ENCODE measurements around the gene ARAP1.

GRCh38 chr11:72678524-72678923 lies 73.7 kb downstream of the ARAP1 start:
- TF ChIP-seq GATA3 (IDR thresholded peaks at IDR 0.05; ENCODE audit: low read depth, low read length) (no peak), GATA2 (IDR thresholded peaks at IDR 0.05; ENCODE audit: low read depth, low read length) (no peak)

All from SH-SY5Y (cell line).